SK-N-SH treated with all-trans-retinoic acid at 6 μM for 48 hours (cell line): Measurements from ENCODE around the gene CNTNAP2.

Source experiments
- CREB5 ChIP-seq: fragments of 250-450 bp; sonication (Bioruptor Pico); IDR thresholded peaks from 2 replicates; pipeline ENCODE4 v1.5.1; 2020; ENCODE audit warnings: low read depth, mild to moderate bottlenecking, moderate library complexity
- CSRNP3 ChIP-seq: fragments of 250-450 bp; sonication (Bioruptor Pico); IDR thresholded peaks from 2 replicates; pipeline ENCODE4 v1.5.1; 2021; ENCODE audit warnings: mild to moderate bottlenecking, moderate library complexity
- OSR1 ChIP-seq: fragments of 250-450 bp; sonication (Bioruptor Pico); IDR thresholded peaks from 2 replicates; pipeline ENCODE4 v1.8.0; 2022; ENCODE audit warnings: moderate library complexity, mild to moderate bottlenecking, inconsistent platforms
- RARB ChIP-seq: fragments of 250-450 bp; sonication (Bioruptor Pico); IDR thresholded peaks from 2 replicates; pipeline ENCODE4 v1.8.0; 2021; ENCODE audit warnings: mild to moderate bottlenecking, moderate library complexity
- TOX ChIP-seq: fragments of 250-450 bp; sonication (Bioruptor Pico); IDR thresholded peaks from 2 replicates; pipeline ENCODE4 v1.8.0; 2021; ENCODE audit warnings: mild to moderate bottlenecking, moderate library complexity, borderline replicate concordance
- TSHZ2 ChIP-seq: fragments of 250-450 bp; sonication (Bioruptor Pico); IDR thresholded peaks from 2 replicates; pipeline ENCODE4 v1.5.0; 2020; ENCODE audit warnings: mild to moderate bottlenecking, moderate library complexity
- ZFP30 ChIP-seq: fragments of 450-650 bp; formaldehyde crosslinking; IDR thresholded peaks from 2 replicates; pipeline ENCODE4 v1.5.0; 2022; ENCODE audit warnings: mild to moderate bottlenecking, moderate library complexity
- ZNF8 ChIP-seq: fragments of 450-650 bp; formaldehyde crosslinking; IDR thresholded peaks from 2 replicates; pipeline ENCODE4 v1.5.0; 2020; ENCODE audit warnings: mild to moderate bottlenecking, moderate library complexity
- TF ChIP-seq, protein P1 (sequence below): fragments of 250-450 bp; sonication (Bioruptor Pico); IDR thresholded peaks from 2 replicates; pipeline ENCODE4 v1.8.0; 2020; ENCODE audit warnings: mild to moderate bottlenecking, moderate library complexity, borderline replicate concordance

DNA sequence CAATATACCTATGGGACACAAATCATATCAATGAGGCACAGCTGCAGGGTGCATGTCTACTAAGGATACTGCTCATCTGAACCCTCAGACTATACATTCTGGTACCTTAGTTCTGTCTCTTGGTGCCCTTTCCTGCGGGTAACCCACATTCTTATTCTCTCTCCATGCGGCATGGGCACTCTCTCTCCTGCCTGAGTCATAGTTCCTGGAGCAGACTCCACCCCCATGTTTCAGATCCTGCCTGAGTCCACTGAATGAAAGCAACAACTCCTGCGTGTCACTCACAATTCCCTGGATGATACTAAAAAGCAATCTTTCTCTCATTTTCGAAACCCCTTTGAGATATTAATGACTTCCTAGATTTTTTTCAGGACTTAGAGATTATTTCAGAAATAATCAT lies 1820.8 kb downstream of the CNTNAP2 start:
- no peak for TF ChIP-seq TOX (CRISPR knock-in tag)
- TF ChIP-seq CSRNP3 (CRISPR knock-in tag): no peak
- no peak for TF ChIP-seq OSR1 (CRISPR knock-in tag)
- no peak for TF ChIP-seq CREB5 (CRISPR knock-in tag)
- TF ChIP-seq ZNF8: no peak
- TF ChIP-seq, protein P1, sequence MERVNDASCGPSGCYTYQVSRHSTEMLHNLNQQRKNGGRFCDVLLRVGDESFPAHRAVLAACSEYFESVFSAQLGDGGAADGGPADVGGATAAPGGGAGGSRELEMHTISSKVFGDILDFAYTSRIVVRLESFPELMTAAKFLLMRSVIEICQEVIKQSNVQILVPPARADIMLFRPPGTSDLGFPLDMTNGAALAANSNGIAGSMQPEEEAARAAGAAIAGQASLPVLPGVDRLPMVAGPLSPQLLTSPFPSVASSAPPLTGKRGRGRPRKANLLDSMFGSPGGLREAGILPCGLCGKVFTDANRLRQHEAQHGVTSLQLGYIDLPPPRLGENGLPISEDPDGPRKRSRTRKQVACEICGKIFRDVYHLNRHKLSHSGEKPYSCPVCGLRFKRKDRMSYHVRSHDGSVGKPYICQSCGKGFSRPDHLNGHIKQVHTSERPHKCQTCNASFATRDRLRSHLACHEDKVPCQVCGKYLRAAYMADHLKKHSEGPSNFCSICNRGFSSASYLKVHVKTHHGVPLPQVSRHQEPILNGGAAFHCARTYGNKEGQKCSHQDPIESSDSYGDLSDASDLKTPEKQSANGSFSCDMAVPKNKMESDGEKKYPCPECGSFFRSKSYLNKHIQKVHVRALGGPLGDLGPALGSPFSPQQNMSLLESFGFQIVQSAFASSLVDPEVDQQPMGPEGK (CRISPR knock-in tag): no peak
- no peak for TF ChIP-seq RARB (CRISPR knock-in tag)
- TF ChIP-seq TSHZ2 (CRISPR knock-in tag): no peak
- no peak for TF ChIP-seq ZFP30 (CRISPR knock-in tag)
